Measurements from ENCODE around the gene RGL1. TPM values are rescaled to one million over a fixed set of nuclear protein-coding genes. Genes with fewer than 3 reads are reported as not detected.

Gene RGL1
- total RNA-seq, 1 experiment from 2014 or later: 0.92 TPM

- DNase-seq (ENCODE audit: low read depth, low spot score) (no peak), ATAC-seq (no peak)
- ChIA-PET CTCF (no interaction called here), POLR2A (interaction anchor here (0.6 to 0.7 kb wide), 2 partner anchors 11 kb away, joined by 3 to 5 read pairs; no protein-coding TSS in a partner anchor)
- Histone ChIP-seq H3K27ac (ENCODE audit: low read length) (no peak overlapping the region), H3K27me3 (ENCODE audit: control insufficient read depth, insufficient read depth, low read length) (no peaks in the 10 kb centered on the region), H3K9me3 (ENCODE audit: control insufficient read depth, insufficient read depth, low read depth, low read length) (no peaks in the 10 kb centered on the region), H3K4me1 (ENCODE audit: control insufficient read depth, insufficient read depth, low read length) (0 out of 2 replicates have a peak, but pooled peaks cover 2% of the 10 kb centered on the region), H3K36me3 (ENCODE audit: control insufficient read depth, insufficient read depth, low read length) (no peaks in the 10 kb centered on the region), H3K4me3 (ENCODE audit: low read depth in 2 of 2, low read length in 2 of 2) (no peak overlapping the region)
- in situ Hi-C loops (cut with HindIII; ENCODE audit: low pct_unique_long_range_greater_than_20kb, low sequenced_read_pairs) (no loop called here), intact Hi-C loops (cut with micrococcal nuclease; ENCODE audit: unreplicated experiment) (no loop called here)
- TF ChIP-seq POLR2AphosphoS5 (IDR thresholded peaks at IDR 0.05; ENCODE audit: low read depth, low read length): no peak
- no peak for TF ChIP-seq SIN3A (IDR thresholded peaks at IDR 0.05; ENCODE audit: borderline replicate concordance, insufficient read depth, low read depth, low read length)
- no peak for TF ChIP-seq CTCF (IDR thresholded peaks at IDR 0.05)
- no peak for TF ChIP-seq TCF7L2 (IDR thresholded peaks at IDR 0.05; ENCODE audit: low read depth, low read length)
- TF ChIP-seq REST (IDR thresholded peaks at IDR 0.05; ENCODE audit: insufficient read depth in 1 of 2, low read depth in 2 of 2, low read length in 1 of 2): no peak
- no TSS peak for BruUV-seq (replicated peaks)
These were observed 115.7 kb downstream of the RGL1 start for GRCh38 chr1:183920651-183921050.

GRCh38 chr1:183922197-183922596, 117.3 kb downstream of the RGL1 start:
- intact Hi-C loops (cut with micrococcal nuclease; ENCODE audit: unreplicated experiment): no loop called here
- in situ Hi-C loops (cut with HindIII; ENCODE audit: low pct_unique_long_range_greater_than_20kb, low sequenced_read_pairs): no loop called here
- H3K27me3 ChIP-seq (ENCODE audit: control insufficient read depth, insufficient read depth, low read length): no peaks in the 10 kb centered on the region
- DNase-seq (ENCODE audit: low read depth, low spot score): no peak
- ChIA-PET POLR2A (no interaction called here), CTCF (no interaction called here)
- H3K9me3 ChIP-seq (ENCODE audit: control insufficient read depth, insufficient read depth, low read depth, low read length): no peaks in the 10 kb centered on the region
- TF ChIP-seq REST (IDR thresholded peaks at IDR 0.05; ENCODE audit: insufficient read depth in 1 of 2, low read depth in 2 of 2, low read length in 1 of 2) (no peak), CTCF (IDR thresholded peaks at IDR 0.05) (peak; percentile 16; the same call in 1 of the 2 replicates)
- H3K36me3 ChIP-seq (ENCODE audit: control insufficient read depth, insufficient read depth, low read length): no peaks in the 10 kb centered on the region
- BruUV-seq (replicated peaks): no TSS peak
- H3K4me1 ChIP-seq (ENCODE audit: control insufficient read depth, insufficient read depth, low read length): no peaks in the 10 kb centered on the region
- H3K4me3 ChIP-seq (ENCODE audit: low read depth in 2 of 2, low read length in 2 of 2): no peak overlapping the region
- no peak for ATAC-seq
- H3K27ac ChIP-seq (ENCODE audit: low read length): no peak overlapping the region
